Motor neuron (in vitro differentiated cells): ENCODE data around the gene THAP3. TPM values are rescaled to one million over a fixed set of nuclear protein-coding genes. Genes with fewer than 3 reads are reported as not detected.
A peak's percentile ranks its signal among the peaks of the same experiment; 100 is the strongest.

Experiments
- ATAC-seq, 8 experiments: fragments of 200-7000 bp; cut with Tn5 transposase; replicated peaks in 6 of 8; 2 replicates each; pipeline ENCODE4 v1.8.0; 2021; ENCODE audit warnings: mild to moderate bottlenecking in 8 of 8, moderate library complexity in 8 of 8
- H3K27ac ChIP-seq, 2 donors: fragments of 250-450 bp; sonication (Bioruptor Pico); 2 replicates each; pipeline ENCODE4 v1.9.0; 2021; ENCODE audit warnings: antibody characterized with exemption in 2 of 2, mild to moderate bottlenecking in 2 of 2, moderate library complexity in 1 of 2
- H3K4me1 ChIP-seq, 2 donors: fragments of 250-450 bp; sonication (Bioruptor Pico); replicated peaks in 1 of 2; 2 replicates each; pipeline ENCODE4 v1.6.1; 2021; ENCODE audit warnings: antibody characterized with exemption in 2 of 2, mild to moderate bottlenecking in 2 of 2, moderate library complexity in 1 of 2
- H3K4me3 ChIP-seq, 5 donors: fragments of 250-450 bp; sonication (Bioruptor Pico); 2 replicates each; pipeline ENCODE4 v1.9.0; 2021; ENCODE audit warnings: antibody characterized with exemption in 5 of 5, mild to moderate bottlenecking in 5 of 5, moderate library complexity in 4 of 5
- WGBS, 10 experiments: fragments of 450-650 bp; shearing (Covaris generic); methylation state at CpG; one replicate each; pipeline ENCODE4 v1.0.0; 2022; 5-methylcytosine and 5-hydroxymethylcytosine counted together
- in situ Hi-C, 9 experiments: fragments of 400-800 bp; cut with MboI; loops; one replicate each; pipeline ENCODE4 v1.15.0; 2021; ENCODE audit warnings: low sequenced_read_pairs in 9 of 9, low pct_unique_long_range_greater_than_20kb in 2 of 9; ENCODE audit not compliant: unreplicated experiment in 9 of 9
- total RNA-seq, 8 experiments: library from RNA; unstranded; fragments of 300-600 nt; gene quantifications; 2 replicates each; pipeline versions ENCODE4 v1.2.3 to v1.2.4, GENCODE V29; 2022

The THAP3 gene
- total RNA-seq, 8 experiments from 2014 or later: 12.8 to 47.5 (median 30.1) TPM

DNA sequence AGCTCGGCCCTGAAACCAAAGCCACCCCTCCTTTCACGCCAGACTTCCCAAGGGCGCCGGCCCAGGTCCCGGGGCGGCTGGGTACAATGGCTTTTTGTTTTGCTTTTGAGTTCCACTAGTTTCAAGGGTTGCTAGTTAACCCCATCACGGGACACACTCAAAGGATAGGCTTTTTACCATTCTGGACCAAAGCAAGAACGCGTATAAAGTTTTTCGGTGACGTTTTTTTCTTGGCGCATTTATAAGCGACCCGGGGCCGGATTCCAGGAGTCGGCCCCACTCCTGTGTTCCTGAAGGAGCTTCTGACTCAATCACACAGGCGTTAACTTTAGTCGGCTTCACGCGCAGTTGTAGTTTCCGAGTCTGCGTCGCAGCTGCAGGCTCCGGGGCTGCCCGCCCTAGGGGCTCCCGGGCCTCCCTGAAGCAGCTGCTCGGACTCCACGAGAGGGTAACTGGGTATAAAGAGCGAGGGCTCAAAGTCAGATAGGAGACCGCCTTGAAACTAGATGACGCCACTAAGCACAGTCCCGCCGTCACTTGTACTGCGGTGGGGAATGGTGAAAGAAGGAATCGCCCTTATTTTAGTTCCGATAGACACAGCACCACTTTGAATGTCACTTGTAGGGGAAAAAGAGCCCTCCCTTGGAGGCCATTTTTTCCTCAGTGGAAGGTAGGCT, 21.3 kb upstream of the THAP3 start:
- Histone ChIP-seq H3K4me1 (peaks cover 22 to 31% of the 10 kb centered on the region in 2 donors), H3K27ac (peak overlapping the region; percentile 66 to 88), H3K4me3 (peak overlapping the region; percentile 49 to 64 (median 59))
- ATAC-seq: peak; percentile 8 to 33 (median 24)
- in situ Hi-C loops: no loop called here
- 0 to 13% (median 2%) methylated on average over 2 to 32 of the region's 36 CpGs; no CpG with 5 or more reads in 1 of the 10 experiments for WGBS, 10 experiments

DNA sequence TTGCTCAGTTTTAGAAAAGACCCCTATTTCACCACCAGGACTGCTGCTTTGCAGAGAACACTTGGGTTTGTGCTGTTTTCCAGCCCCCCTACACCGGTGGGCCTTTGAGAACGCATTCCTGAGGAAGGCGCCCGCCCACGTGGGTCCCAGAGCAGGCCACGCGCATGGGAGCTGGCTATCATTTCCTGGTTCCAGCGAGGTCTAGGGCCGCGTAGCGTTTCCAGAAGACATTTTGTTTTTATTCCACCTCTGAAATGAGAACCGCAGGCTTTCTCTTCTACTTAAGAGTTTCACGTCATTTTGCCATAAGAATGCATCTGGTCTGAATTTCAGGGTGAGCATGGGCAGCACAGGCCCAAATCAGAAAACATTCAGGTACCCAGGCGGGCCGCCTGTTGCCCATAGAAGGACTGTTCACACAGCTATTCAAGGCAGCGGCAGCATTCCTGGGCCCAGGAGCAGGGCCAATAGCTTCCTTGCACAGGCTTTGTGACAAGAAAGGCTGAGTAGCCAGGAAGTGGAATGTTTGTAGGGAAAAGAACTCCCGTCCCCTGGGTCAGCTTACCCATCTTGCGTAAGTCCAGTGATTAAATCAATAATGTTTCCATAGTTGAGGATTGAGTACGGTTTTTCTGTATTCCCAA, 20.6 kb upstream of the THAP3 start:
- whole genome bisulfite sequencing, 10 experiments: 13 to 51% (median 30%) methylated on average over 2 to 19 of the region's 19 CpGs; no CpG with 5 or more reads in 1 of the 10 experiments
- Histone ChIP-seq H3K4me1 (peaks cover 22 to 31% of the 10 kb centered on the region in 2 donors), H3K4me3 (peak overlapping the region in 4 of 5 donors; percentile 54 to 64 (median 60)), H3K27ac (peak overlapping the region; percentile 66 to 88)
- ATAC-seq: peak in 7 of 8 experiments; percentile 1 to 34 (median 7)
- in situ Hi-C loops: no loop called here

DNA sequence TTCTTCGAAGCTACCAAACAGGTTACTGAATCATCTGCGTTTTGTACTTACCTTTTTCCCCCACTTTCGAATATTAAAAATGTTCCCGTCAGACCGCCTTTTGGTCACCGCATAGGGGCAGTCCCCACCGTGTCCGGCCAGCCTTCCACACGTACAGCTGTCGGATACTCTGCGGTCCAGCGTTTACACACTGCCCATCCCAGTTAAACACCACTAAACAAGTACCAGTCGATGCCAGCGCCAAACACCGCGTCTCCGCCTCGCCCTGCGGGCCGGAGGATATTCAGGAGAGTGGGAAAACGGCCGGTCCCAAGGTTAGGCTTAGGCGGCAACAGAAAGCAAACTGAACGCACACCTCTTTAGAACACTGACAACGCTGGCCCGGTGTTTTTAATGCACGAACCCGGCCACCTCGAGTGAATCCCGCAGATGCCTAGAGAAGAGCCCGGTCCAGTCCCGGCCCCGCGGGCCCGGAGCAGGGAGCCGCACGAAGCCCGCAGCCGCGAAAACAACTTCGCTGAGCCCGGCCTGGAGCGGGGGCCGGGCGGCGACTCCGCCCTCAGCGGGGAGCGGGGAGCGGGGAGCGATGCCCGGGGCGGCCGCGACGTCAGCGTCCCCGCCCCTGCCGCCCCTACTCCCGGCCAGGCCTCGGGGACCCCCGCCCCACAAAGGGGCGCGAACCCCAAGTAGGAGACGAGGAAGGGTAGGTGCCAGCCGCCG, 11.9 kb upstream of the THAP3 start:
- ATAC-seq: peak; percentile 53 to 69 (median 64)
- WGBS, 10 experiments: 1 to 13% (median 2%) methylated on average over 4 to 29 of the region's 67 CpGs; no CpG with 5 or more reads in 1 of the 10 experiments
- Histone ChIP-seq H3K4me3 (peak overlapping the region; percentile 64 to 90 (median 79)), H3K4me1 (peaks cover 4 to 5% of the 10 kb centered on the region in 2 donors), H3K27ac (peak overlapping the region; percentile 80 to 83)
- in situ Hi-C loops: no loop called here

DNA sequence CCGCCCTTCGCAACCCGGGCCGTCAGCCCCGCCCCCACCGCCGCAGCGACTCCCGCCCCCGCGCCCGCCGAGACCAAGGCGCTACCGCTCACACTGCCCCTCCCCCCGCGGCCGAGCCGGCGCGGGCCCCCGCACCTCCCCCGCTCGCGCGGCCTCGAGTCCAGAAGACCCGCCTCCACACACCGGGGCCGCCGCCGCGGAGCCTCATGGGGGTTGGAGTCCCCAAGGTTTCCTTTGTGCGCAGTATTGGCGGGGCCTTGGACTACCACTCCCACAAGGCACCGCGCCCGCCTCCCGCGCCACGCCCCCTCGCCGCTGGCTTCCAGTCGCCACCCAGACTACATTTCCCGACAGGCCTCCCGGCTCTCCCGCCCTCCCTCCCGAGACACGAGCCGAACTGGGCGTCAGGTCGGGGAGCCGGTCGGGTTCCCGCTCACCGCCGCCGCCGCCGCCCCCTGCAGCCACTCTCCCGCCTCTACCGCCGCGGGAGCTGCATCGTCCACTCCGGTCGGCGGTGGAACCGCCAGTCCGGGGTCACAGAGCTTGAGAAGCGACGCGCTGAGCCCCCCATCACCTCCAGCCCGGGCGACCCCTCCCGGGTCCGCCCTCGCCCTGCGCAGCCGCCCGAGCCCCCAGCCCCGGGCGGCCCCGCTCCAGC, 11.2 kb upstream of the THAP3 start, which contains the start of gene PHF13:
Gene PHF13, plus strand, starts transcription at position 371 of the 658 bp plus-strand sequence. CDS start 336 bp downstream, outside the sequence.
- ATAC-seq: peak; percentile 87 to 95 (median 94)
- H3K27ac ChIP-seq: peak within 1 kb of the TSS; percentile 80 to 83
- in situ Hi-C loops: no loop called here
- WGBS, 10 experiments: no CpG with 5 or more reads among the region's 84 CpGs
- H3K4me1 ChIP-seq: peaks cover 4 to 5% of the 10 kb centered on the region in 2 donors
- H3K4me3 ChIP-seq: peak within 1 kb of the TSS; percentile 64 to 90 (median 79)

DNA sequence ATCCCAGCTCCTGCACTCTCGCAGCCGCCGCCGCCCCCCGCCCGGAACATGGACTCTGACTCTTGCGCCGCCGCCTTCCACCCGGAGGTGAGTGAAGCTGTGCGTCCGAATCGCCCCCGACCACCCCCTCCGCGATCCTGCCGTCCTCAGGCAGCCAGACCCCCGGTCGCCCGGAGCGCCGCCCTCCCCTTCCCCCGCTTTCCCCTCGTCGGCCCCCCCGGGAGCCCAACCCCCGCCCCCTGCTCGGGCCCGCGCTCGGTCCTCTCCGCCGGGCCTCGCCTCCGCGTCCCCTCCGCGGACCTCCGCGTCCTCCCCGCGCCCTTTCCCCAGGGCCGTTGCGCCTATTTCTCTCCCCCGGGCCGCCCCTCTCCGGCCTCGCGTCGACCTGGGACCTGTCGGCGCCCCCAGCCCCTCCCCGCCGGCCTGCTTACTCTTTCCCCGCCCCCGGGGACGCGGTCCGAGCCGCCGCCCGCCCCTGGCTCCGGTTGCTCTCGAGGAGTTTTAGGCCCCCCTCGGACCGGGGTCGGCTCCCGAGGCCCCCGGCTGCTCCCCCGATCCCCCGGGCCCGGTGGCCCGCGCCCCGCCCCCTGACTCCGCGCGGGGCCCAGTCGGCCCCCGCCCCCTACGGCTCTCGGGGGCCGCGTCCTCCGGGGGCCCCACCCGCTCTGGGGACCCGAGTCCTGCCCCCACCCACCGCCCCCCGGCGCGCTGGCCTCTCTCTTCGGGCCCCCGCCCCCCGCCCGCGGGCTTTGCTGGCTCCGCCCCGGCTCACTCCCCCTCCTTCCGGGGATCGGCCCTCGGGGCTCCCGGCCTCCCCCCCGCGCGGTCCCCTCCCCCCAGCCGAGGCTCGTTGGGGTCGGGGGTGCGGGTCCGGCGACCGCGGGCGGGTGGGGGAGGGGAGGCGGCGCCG, 10.4 kb upstream of the THAP3 start:
- 0% methylated on average over 15 of the region's 117 CpGs; no CpG with 5 or more reads in 9 of the 10 experiments for WGBS, 10 experiments
- peaks cover 4 to 5% of the 10 kb centered on the region in 2 donors for H3K4me1 ChIP-seq
- in situ Hi-C loops: no loop called here
- peak overlapping the region; percentile 30 to 69 for H3K27ac ChIP-seq
- peak overlapping the region; percentile 64 to 90 (median 79) for H3K4me3 ChIP-seq
- peak; percentile 0 to 11 (median 2) for ATAC-seq

DNA sequence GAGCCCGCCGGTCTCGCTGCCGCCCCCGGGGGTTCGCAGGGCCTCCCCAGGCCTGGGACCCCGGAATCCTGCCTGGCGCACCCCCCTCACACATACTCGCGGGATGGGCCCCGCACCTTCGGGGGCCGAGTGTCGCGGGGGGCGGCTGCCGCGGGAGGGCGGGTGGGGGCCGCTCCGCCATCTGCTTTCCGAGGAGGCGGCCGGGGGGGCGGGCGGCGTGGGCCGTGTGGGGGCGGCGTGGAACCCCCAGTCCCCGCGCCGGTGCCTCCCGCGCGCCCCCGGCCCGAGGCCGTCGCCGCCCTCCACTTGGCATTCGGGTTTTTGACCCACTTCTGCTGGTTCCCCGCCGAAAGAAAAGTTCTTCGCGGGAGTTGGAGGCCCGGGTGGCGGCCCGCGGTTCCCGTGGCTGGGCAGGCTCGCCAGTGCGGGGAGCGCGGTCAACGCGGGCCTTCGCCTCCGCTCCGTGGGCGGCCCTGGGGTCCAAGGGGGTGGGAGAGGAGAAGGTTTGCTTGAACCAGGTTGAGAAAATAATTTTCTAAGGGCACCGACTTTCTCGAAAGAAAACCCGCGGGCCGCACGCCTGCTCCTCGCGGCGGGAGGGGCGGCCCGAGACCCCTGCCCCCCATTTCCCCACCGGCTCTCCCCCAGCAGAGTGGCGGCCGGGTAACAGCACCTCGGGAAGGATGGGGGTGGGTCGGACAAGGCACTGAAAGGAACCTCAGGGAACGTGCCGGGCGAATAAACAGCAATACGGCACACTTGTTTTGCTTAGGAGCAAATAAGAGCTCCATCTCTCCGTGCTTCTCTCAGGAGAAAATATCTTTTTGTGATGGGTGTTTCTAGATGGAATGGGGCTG, 9.5 kb upstream of the THAP3 start:
- H3K4me1 ChIP-seq: peaks cover 4 to 5% of the 10 kb centered on the region in 2 donors
- WGBS, 10 experiments: 0 to 10% (median 2%) methylated on average over 1 to 15 of the region's 82 CpGs; no CpG with 5 or more reads in 6 of the 10 experiments
- H3K4me3 ChIP-seq: peak overlapping the region; percentile 64 to 90 (median 79)
- in situ Hi-C loops: no loop called here
- no peak for ATAC-seq
- H3K27ac ChIP-seq: peak overlapping the region in 1 of 2 donors; percentile 69

DNA sequence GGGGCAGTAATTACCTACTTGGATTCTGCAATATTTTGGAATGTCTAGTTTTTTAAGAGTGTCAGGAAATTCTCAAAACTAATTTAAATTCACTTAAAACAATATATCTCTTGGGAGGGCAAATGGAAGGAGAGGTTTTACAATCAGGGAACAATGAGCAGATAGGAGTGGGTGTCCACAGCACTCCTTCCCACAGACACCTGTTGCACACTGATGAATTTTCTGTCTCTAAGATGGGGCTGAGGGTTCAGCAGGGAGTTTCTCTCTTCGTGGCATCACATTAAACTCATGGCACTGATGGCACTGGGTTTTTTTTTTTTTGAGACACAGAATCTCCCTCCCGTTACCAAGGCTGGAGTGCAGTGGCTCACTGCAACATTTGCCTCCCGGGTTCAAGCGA, 5.6 kb upstream of the THAP3 start:
- WGBS, 10 experiments: 74 to 100% (median 94%) methylated on average over 1 to 4 of the region's 4 CpGs; no CpG with 5 or more reads in 3 of the 10 experiments
- no peak overlapping the region for H3K27ac ChIP-seq
- no peaks in the 10 kb centered on the region for H3K4me1 ChIP-seq
- ATAC-seq: no peak
- in situ Hi-C loops: no loop called here
- H3K4me3 ChIP-seq: no peak overlapping the region

DNA sequence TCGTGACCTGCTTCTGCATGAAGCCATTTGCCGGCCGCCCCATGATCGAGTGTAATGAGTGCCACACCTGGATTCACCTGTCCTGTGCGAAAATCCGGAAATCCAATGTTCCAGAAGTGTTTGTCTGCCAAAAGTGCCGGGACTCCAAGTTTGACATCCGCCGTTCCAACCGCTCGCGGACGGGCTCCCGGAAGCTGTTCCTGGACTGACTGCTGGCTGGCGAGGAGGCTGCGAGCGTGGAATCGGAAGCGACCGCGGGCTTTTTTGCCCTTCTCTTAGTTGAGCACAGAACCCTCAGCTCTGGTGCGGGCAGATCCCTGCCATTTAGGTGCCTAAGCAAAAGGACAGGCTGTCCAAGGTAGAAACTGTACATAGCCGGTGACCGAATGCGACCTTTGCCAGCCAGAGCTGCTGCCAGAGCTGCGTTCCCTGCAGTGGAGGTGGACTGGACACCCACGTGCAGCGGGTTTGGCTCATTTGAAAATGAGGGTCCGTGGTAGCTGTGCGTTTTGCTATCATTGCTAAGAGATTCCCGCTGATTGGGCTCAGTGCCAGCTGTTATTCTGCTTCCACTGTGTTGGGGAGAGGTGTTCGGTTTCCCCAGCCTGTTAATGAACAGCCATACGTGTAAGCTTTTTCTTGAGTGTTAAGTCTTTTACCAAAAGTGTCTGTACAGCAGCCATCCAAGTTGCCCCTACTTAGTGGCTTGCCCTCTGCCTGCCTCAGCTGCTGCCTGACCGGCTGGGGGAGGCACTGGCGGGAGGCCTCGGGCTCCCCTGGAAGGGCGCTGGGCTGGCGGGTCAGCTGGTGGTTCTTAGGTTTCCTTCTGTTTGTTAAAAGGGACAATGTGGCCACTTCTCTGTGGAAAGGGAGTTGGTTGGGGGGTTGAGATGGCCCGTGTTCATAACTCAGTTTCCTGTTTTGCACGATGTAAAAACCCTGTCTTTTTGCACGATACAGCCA, 3.0 kb upstream of the THAP3 start:
- peaks cover 13 to 15% of the 10 kb centered on the region in 2 donors for H3K4me1 ChIP-seq
- H3K4me3 ChIP-seq: no peak overlapping the region
- in situ Hi-C loops: no loop called here
- ATAC-seq: no peak
- H3K27ac ChIP-seq: no peak overlapping the region
- 88 to 100% (median 94%) methylated on average over 2 to 35 of the region's 41 CpGs for WGBS, 10 experiments

DNA sequence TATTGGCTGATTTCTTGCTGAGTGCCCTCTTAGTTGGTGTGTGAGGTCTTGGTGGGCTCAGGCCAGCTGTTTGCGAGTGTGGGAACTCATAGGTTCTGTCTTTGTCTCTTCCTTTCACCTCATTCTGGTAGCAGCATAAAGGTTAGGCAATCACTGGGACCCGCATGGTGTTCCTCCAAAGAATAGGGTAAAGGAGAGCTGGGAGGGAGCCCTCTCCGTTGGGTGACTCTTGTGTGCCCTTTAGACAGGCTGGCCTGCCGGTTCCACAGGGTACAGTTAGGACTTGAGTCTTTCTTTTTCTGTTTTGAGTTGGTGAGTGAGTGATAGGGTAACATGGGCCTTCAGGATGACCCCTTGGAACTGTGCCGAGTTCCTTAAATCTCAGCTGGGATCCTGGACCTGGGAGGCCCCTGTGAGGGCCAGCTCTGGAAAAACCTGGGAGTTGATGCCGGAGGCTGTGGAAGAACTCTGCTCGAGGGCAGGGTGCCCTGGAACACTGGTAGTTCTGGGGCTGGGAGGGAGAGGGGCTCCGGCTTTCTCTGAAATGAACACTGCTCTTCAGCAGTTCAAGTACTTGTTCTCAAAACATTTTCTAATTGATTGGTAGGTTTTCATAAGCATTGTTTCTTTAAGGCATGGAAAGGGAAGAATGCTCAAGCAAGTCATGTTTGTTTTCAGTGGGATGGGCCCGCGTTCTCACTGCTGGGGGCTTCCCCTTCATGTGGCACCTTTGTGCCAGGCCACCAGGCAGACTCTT, 2.1 kb upstream of the THAP3 start:
- Histone ChIP-seq H3K27ac (no peak overlapping the region), H3K4me1 (peaks cover 13 to 15% of the 10 kb centered on the region in 2 donors), H3K4me3 (no peak overlapping the region)
- in situ Hi-C loops: no loop called here
- 50 to 100% (median 85%) methylated on average over 2 to 10 of the region's 10 CpGs; no CpG with 5 or more reads in 3 of the 10 experiments for WGBS, 10 experiments
- no peak for ATAC-seq
